H1 (cell line): Measurements from ENCODE around the gene TECPR2. TPM values are rescaled to one million over a fixed set of nuclear protein-coding genes. Genes with fewer than 3 reads are reported as not detected.

Experiments
- CTCF ChIA-PET: fragments of 300-600 bp; sonication (Branson Sonifier 250); formaldehyde crosslinking; loops from one replicate; lab custom pipeline; 2021; ENCODE audit not compliant: partially characterized antibody; lab: Charles Lee
- POLR2A ChIA-PET: fragments of 300-600 bp; sonication (Branson Sonifier 250); formaldehyde crosslinking; loops from one replicate; lab custom pipeline; 2021; ENCODE audit warnings: inconsistent platforms; ENCODE audit not compliant: partially characterized antibody; lab: Charles Lee
- DNase-seq, 2 experiments: peaks; one replicate each; pipeline versions ENCODE4 v3.0.0 to v3.0.0-alpha.2; 2010 to 2022; ENCODE audit warnings: low spot score in 2 of 2, low read depth in 1 of 2, mixed read lengths in 1 of 2
- FAIRE-seq: peaks from 2 replicates; lab custom pipeline; 2011; peaks lifted over from hg19 to GRCh38; lab: Jason Lieb, UNC
- H2AFZ ChIP-seq: 2 replicates; pipeline ENCODE4 v1.8.1; 2012; ENCODE audit warnings: low read length, inconsistent platforms
- H2AK5ac ChIP-seq: 2 replicates; pipeline ENCODE4 v1.6.1; 2013; ENCODE audit warnings: low read depth, low read length
- H2BK120ac ChIP-seq: replicated peaks from 2 replicates; pipeline ENCODE3; 2013; ENCODE audit warnings: low read depth, low read length, inconsistent platforms
- H2BK12ac ChIP-seq: 2 replicates; pipeline ENCODE4 v1.6.1; 2013; ENCODE audit warnings: low read depth, low read length
- H2BK15ac ChIP-seq: 2 replicates; pipeline ENCODE4 v1.6.1; 2013; ENCODE audit warnings: low read length
- H2BK20ac ChIP-seq: 2 replicates; pipeline ENCODE4 v1.6.1; 2013; ENCODE audit warnings: low read length
- H2BK5ac ChIP-seq: 2 replicates; pipeline ENCODE4 v1.6.1; 2013; ENCODE audit warnings: low read depth, low read length
- H3K14ac ChIP-seq: 2 replicates; pipeline ENCODE4 v1.6.1; 2013; ENCODE audit warnings: inconsistent platforms; ENCODE audit not compliant: insufficient read length
- H3K18ac ChIP-seq: 2 replicates; pipeline ENCODE4 v1.6.1; 2013; ENCODE audit warnings: low read length; ENCODE audit errors: extremely low read depth
- H3K23ac ChIP-seq: 2 replicates; pipeline ENCODE4 v1.6.1; 2013; ENCODE audit warnings: inconsistent platforms; ENCODE audit not compliant: insufficient read length
- H3K23me2 ChIP-seq: 2 replicates; pipeline ENCODE4 v1.6.1; 2013; ENCODE audit warnings: low read depth, low read length
- H3K27ac ChIP-seq: 2 replicates; pipeline ENCODE4 v1.6.1; 2011; ENCODE audit warnings: low read depth, low read length, inconsistent platforms
- H3K27me3 ChIP-seq, 4 experiments: replicated peaks in 1 of 4; 1 replicate in 1 of 4; 2 replicates in 3 of 4; pipeline versions ENCODE4 v1.6.1 to v1.8.1; 2011 to 2013; ENCODE audit warnings: low read length in 3 of 4, mild to moderate bottlenecking in 3 of 4, inconsistent platforms in 2 of 4, mixed read lengths in 2 of 4, moderate library complexity in 1 of 4; ENCODE audit not compliant: control insufficient read depth in 3 of 4, insufficient read depth in 3 of 4; ENCODE audit errors: extremely low read depth in 1 of 4
- H3K36me3 ChIP-seq, 4 experiments: 2 replicates each; pipeline versions ENCODE4 v1.6.1 to v1.8.1; 2011 to 2013; ENCODE audit warnings: mild to moderate bottlenecking in 4 of 4, low read length in 3 of 4, moderate library complexity in 2 of 4, control low read depth in 1 of 4, inconsistent platforms in 1 of 4; ENCODE audit not compliant: insufficient read depth in 4 of 4, control insufficient read depth in 2 of 4
- H3K4ac ChIP-seq: replicated peaks from 2 replicates; pipeline ENCODE3; 2013; ENCODE audit warnings: low read length, low read depth, mixed read lengths, inconsistent platforms; ENCODE audit not compliant: insufficient read length
- H3K4me1 ChIP-seq, 4 experiments: replicated peaks in 1 of 4; 1 replicate in 1 of 4; 2 replicates in 3 of 4; pipeline versions ENCODE4 v1.6.1 to v1.8.1; 2011 to 2013; ENCODE audit warnings: low read length in 3 of 4, inconsistent platforms in 2 of 4, mixed read lengths in 1 of 4; ENCODE audit not compliant: insufficient read depth in 4 of 4, control insufficient read depth in 3 of 4
- H3K4me2 ChIP-seq, 2 experiments: 2 replicates each; pipeline versions ENCODE4 v1.6.1 to v1.8.1; 2011 to 2013; ENCODE audit warnings: low read depth in 2 of 2, low read length in 2 of 2, control low read depth in 1 of 2, inconsistent platforms in 1 of 2, mild to moderate bottlenecking in 1 of 2; ENCODE audit not compliant: insufficient read depth in 1 of 2
- H3K4me3 ChIP-seq, 4 experiments: fragments of 200-600, 300-600 bp in 1 of 4; sonication (generic), shearing (Covaris generic), sonication (Bioruptor Twin) in 1 of 4; 2 replicates each; pipeline versions ENCODE4 v1.5.1 to v1.8.1; 2011 to 2016; ENCODE audit warnings: low read length in 4 of 4, low read depth in 3 of 4, control low read depth in 2 of 4, inconsistent platforms in 2 of 4, mild to moderate bottlenecking in 2 of 4, mixed read lengths in 1 of 4, moderate library complexity in 1 of 4; ENCODE audit not compliant: insufficient read depth in 2 of 4; ENCODE audit errors: extremely low read depth in 1 of 4
- H3K56ac ChIP-seq: replicated peaks from 2 replicates; pipeline ENCODE3; 2013; ENCODE audit warnings: low read depth, mild to moderate bottlenecking, mixed read lengths, low read length, inconsistent platforms; ENCODE audit not compliant: insufficient read length
- H3K79me1 ChIP-seq: 2 replicates; pipeline ENCODE4 v1.6.1; 2013; ENCODE audit warnings: low read depth, low read length, control low read depth
- H3K79me2 ChIP-seq, 2 experiments: 2 replicates each; pipeline versions ENCODE4 v1.6.1 to v1.8.1; 2012 to 2013; ENCODE audit warnings: low read length in 2 of 2, mild to moderate bottlenecking in 2 of 2, inconsistent platforms in 1 of 2; ENCODE audit not compliant: insufficient read depth in 2 of 2, control insufficient read depth in 1 of 2
- H3K9ac ChIP-seq, 4 experiments: replicated peaks in 1 of 4; 1 replicate in 1 of 4; 2 replicates in 3 of 4; pipeline versions ENCODE4 v1.6.1 to v1.8.1; 2011 to 2013; ENCODE audit warnings: low read depth in 3 of 4, low read length in 3 of 4, control low read depth in 2 of 4, mild to moderate bottlenecking in 2 of 4, moderate library complexity in 2 of 4, inconsistent platforms in 1 of 4; ENCODE audit errors: extremely low read depth in 1 of 4
- H3K9me3 ChIP-seq, 2 experiments: 2 replicates each; pipeline versions ENCODE4 v1.6.1 to v1.8.1; 2012 to 2013; ENCODE audit warnings: mild to moderate bottlenecking in 2 of 2, moderate library complexity in 2 of 2, control low read depth in 1 of 2, inconsistent platforms in 1 of 2, low read depth in 1 of 2, low read length in 1 of 2, mixed read lengths in 1 of 2; ENCODE audit not compliant: insufficient read depth in 2 of 2
- H4K20me1 ChIP-seq, 2 experiments: replicated peaks in 1 of 2; 2 replicates each; pipeline versions ENCODE3 to v1.8.1; 2011 to 2013; ENCODE audit warnings: inconsistent platforms in 2 of 2, low read length in 2 of 2, mild to moderate bottlenecking in 1 of 2; ENCODE audit not compliant: insufficient read depth in 2 of 2, control insufficient read depth in 1 of 2
- H4K5ac ChIP-seq: 2 replicates; pipeline ENCODE4 v1.6.1; 2013; ENCODE audit warnings: low read length, low read depth, mixed read lengths, inconsistent platforms; ENCODE audit not compliant: insufficient read length
- H4K8ac ChIP-seq: 2 replicates; pipeline ENCODE4 v1.8.0; 2013; ENCODE audit warnings: mild to moderate bottlenecking, moderate library complexity, low read length, inconsistent platforms; ENCODE audit not compliant: insufficient read depth; ENCODE audit errors: extremely low read depth
- H4K91ac ChIP-seq: replicated peaks from 2 replicates; pipeline ENCODE3; 2013; ENCODE audit warnings: low read length, mixed read lengths, inconsistent platforms; ENCODE audit not compliant: insufficient read length
- ATF2 ChIP-seq: IDR thresholded peaks from 2 replicates; pipeline ENCODE4 v1.6.1; 2012; ENCODE audit warnings: low read length, inconsistent platforms
- ATF3 ChIP-seq: IDR thresholded peaks from 2 replicates; pipeline ENCODE4 v1.6.1; 2011; ENCODE audit warnings: low read depth, mild to moderate bottlenecking, low read length; ENCODE audit not compliant: insufficient read depth
- CBX5 ChIP-seq: fragments of 300-800, 300-1000 bp; sonication (generic); IDR thresholded peaks from 2 replicates; pipeline ENCODE4 v1.7.1; 2016; ENCODE audit warnings: antibody characterized with exemption, low read length, low read depth
- E2F6 ChIP-seq: IDR thresholded peaks from 2 replicates; pipeline ENCODE4 v1.6.1; 2012; ENCODE audit warnings: inconsistent platforms
- HDAC2 ChIP-seq, 2 experiments: fragments of 300-600 bp in 1 of 2; sonication (generic) in 1 of 2; IDR thresholded peaks; 2 replicates each; pipeline ENCODE4 v1.6.1; 2011 to 2012; ENCODE audit warnings: low read depth in 2 of 2, low read length in 2 of 2, mild to moderate bottlenecking in 2 of 2, moderate library complexity in 2 of 2, borderline replicate concordance in 1 of 2, inconsistent platforms in 1 of 2
- NANOG ChIP-seq: IDR thresholded peaks from 2 replicates; pipeline ENCODE4 v1.6.1; 2011; ENCODE audit warnings: low read length, low read depth, mild to moderate bottlenecking, inconsistent platforms; ENCODE audit not compliant: insufficient read depth, poor library complexity, severe bottlenecking
- POU5F1 ChIP-seq: IDR thresholded peaks from 2 replicates; pipeline ENCODE4 v1.6.1; 2011; ENCODE audit warnings: low read depth, mild to moderate bottlenecking, low read length, moderate library complexity
- RAD21 ChIP-seq, 2 experiments: IDR thresholded peaks in 1 of 2; conservative IDR thresholded peaks in 1 of 2; 2 replicates each; pipeline ENCODE4 v1.6.1; 2011; ENCODE audit warnings: low read depth in 2 of 2, low read length in 2 of 2, improper control_type of control experiment in 1 of 2, inconsistent platforms in 1 of 2, mild to moderate bottlenecking in 1 of 2, moderate library complexity in 1 of 2
- RBBP5 ChIP-seq: IDR thresholded peaks from 2 replicates; pipeline ENCODE4 v1.7.1; 2012; ENCODE audit warnings: low read depth, mild to moderate bottlenecking, inconsistent platforms, low read length, moderate library complexity, borderline replicate concordance
- WGBS, 2 experiments: shearing (Covaris generic) in 1 of 2; methylation state at CpG; one replicate each; pipeline versions ENCODE4 v1.1.6 to v1.1.7; 2013 to 2015; ENCODE audit warnings: low lambda C conversion rate in 2 of 2, mixed read lengths in 2 of 2, inconsistent platforms in 1 of 2, low coverage in 1 of 2, missing lambda C conversion rate in 1 of 2; ENCODE audit not compliant: insufficient replicate concordance in 2 of 2, insufficient coverage in 1 of 2, insufficient read length in 1 of 2; ENCODE audit errors: extremely low coverage in 1 of 2, missing lambda C conversion rate in 1 of 2; 5-methylcytosine and 5-hydroxymethylcytosine counted together
- polyA plus RNA-seq, 7 experiments: library from polyadenylated mRNA; depleted of rRNA in 3 of 7; stranded (reverse) in 5 of 7; unstranded in 2 of 7; fragments of >200 nt in 5 of 7; fragments of 200-250 nt in 2 of 7; gene quantifications; 1 replicate in 5 of 7; 2 replicates in 1 of 7; 4 replicates in 1 of 7; pipeline versions ENCODE4 v1.2.1 to v1.2.3, GENCODE V29; 2011 to 2013; ENCODE audit warnings: missing spikeins in 2 of 7, mixed read lengths in 2 of 7
- total RNA-seq: library from RNA; stranded (reverse); fragmentation: NEBNext Ultra II Directional; extraction: Animal tissue kit (Norgen Biotek cat#: 25700); gene quantifications from 2 replicates; pipeline ENCODE4 v1.2.1, GENCODE V29; 2021

The TECPR2 gene
- total and polyA plus RNA-seq, 2 of the 8 experiments (the other 6 are each of a cell fraction or from before 2014, with no cell fraction given): 6.8 to 19.4 TPM

DNA sequence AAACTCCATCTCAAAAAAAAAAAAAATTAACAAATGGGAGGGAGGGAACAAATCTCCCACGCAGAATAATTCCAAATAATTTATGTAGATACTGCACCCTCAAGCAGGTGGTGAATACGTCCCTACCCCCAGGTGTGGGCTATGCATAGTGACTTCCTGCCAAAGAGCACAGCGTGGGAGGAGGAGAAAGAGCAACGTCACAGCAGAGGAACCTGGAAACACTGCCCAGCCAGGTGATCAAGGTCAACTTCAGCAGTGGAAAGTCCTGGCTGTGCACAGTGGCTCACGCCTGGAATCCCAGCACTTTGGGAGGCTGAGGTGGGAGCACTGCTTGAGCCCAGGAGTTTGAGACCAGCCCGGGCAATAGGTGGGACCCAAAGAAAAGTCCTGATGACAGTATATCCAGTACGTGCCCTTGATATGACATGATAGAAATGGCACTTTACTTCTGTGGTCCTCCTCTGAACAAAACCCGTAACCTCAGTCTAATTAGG, 9.6 kb upstream of the TECPR2 start:
- Histone ChIP-seq H3K9me3 (no peaks in the 10 kb centered on the region), H3K4me3 (no peak overlapping the region), H2AFZ (no peak overlapping the region), H3K27me3 (no peaks in the 10 kb centered on the region), H3K23ac (no peak overlapping the region), H4K8ac (no peak overlapping the region), H3K14ac (no peak overlapping the region), H3K4ac (no peak overlapping the region), H3K56ac (no peak overlapping the region), H2BK120ac (no peak overlapping the region), H3K23me2 (no peaks in the 10 kb centered on the region), H3K79me1 (no peaks in the 10 kb centered on the region), H3K27ac (no peak overlapping the region), H3K79me2 (no peaks in the 10 kb centered on the region), H2BK15ac (no peak overlapping the region), H3K36me3 (peaks cover 2 to 30% (median 17%) of the 10 kb centered on the region in 4 experiments; a peak in 6 of 8 replicates), H2BK12ac (no peak overlapping the region), H2AK5ac (no peak overlapping the region), H4K5ac (no peak overlapping the region), H2BK20ac (no peak overlapping the region), H3K4me2 (no peak overlapping the region), H2BK5ac (no peak overlapping the region), H3K18ac (no peak overlapping the region), H3K9ac (no peak overlapping the region), H4K91ac (no peak overlapping the region), H3K4me1 (no peaks in the 10 kb centered on the region), H4K20me1 (no peaks in the 10 kb centered on the region)
- 95% methylated on average over 8 of the region's 8 CpGs; no CpG with 5 or more reads in 1 of the 2 experiments for WGBS, 2 experiments
- DNase-seq (no peak), FAIRE-seq (no peak)
- CTCF ChIA-PET: interaction anchor here (1.5 kb wide), 1 partner anchor 16 kb away, joined by 3 read pairs; no protein-coding TSS in a partner anchor
- POLR2A ChIA-PET: interaction anchor here (1.3 kb wide), 1 partner anchor 14 kb away, joined by 5 read pairs; no protein-coding TSS in a partner anchor
- TF ChIP-seq RBBP5: no peak
- no peak for TF ChIP-seq CBX5
- no peak for TF ChIP-seq POU5F1
- no peak for TF ChIP-seq ATF3
- TF ChIP-seq NANOG: no peak
- no peak for TF ChIP-seq ATF2
- TF ChIP-seq RAD21 (IDR thresholded peaks at IDR 0.05 in 1 of 2, conservative IDR thresholded peaks at IDR 0.05 in 1 of 2; ENCODE audit: low read depth in 2 of 2, low read length in 2 of 2): no peak
- TF ChIP-seq E2F6: no peak
- TF ChIP-seq HDAC2 (IDR thresholded peaks at IDR 0.05; ENCODE audit: borderline replicate concordance in 1 of 2, low read depth in 2 of 2, low read length in 2 of 2): no peak
